H1 (cell line): ENCODE data around the gene S1PR3. TPM values are rescaled to one million over a fixed set of nuclear protein-coding genes. Genes with fewer than 3 reads are reported as not detected.

Experiments used
- CTCF ChIA-PET: fragments of 300-600 bp; sonication (Branson Sonifier 250); formaldehyde crosslinking; loops from one replicate; lab custom pipeline; 2021; ENCODE audit not compliant: partially characterized antibody; lab: Charles Lee
- POLR2A ChIA-PET: fragments of 300-600 bp; sonication (Branson Sonifier 250); formaldehyde crosslinking; loops from one replicate; lab custom pipeline; 2021; ENCODE audit warnings: inconsistent platforms; ENCODE audit not compliant: partially characterized antibody; lab: Charles Lee
- DNase-seq, 2 experiments: peaks; one replicate each; pipeline versions ENCODE4 v3.0.0 to v3.0.0-alpha.2; 2010 to 2022; ENCODE audit warnings: low spot score in 2 of 2, low read depth in 1 of 2, mixed read lengths in 1 of 2
- FAIRE-seq: peaks from 2 replicates; lab custom pipeline; 2011; peaks lifted over from hg19 to GRCh38; lab: Jason Lieb, UNC
- H2AFZ ChIP-seq: 2 replicates; pipeline ENCODE4 v1.8.1; 2012; ENCODE audit warnings: low read length, inconsistent platforms
- H2AK5ac ChIP-seq: 2 replicates; pipeline ENCODE4 v1.6.1; 2013; ENCODE audit warnings: low read depth, low read length
- H2BK120ac ChIP-seq: replicated peaks from 2 replicates; pipeline ENCODE3; 2013; ENCODE audit warnings: low read depth, low read length, inconsistent platforms
- H2BK12ac ChIP-seq: 2 replicates; pipeline ENCODE4 v1.6.1; 2013; ENCODE audit warnings: low read depth, low read length
- H2BK15ac ChIP-seq: 2 replicates; pipeline ENCODE4 v1.6.1; 2013; ENCODE audit warnings: low read length
- H2BK20ac ChIP-seq: 2 replicates; pipeline ENCODE4 v1.6.1; 2013; ENCODE audit warnings: low read length
- H2BK5ac ChIP-seq: 2 replicates; pipeline ENCODE4 v1.6.1; 2013; ENCODE audit warnings: low read depth, low read length
- H3K14ac ChIP-seq: 2 replicates; pipeline ENCODE4 v1.6.1; 2013; ENCODE audit warnings: inconsistent platforms; ENCODE audit not compliant: insufficient read length
- H3K18ac ChIP-seq: 2 replicates; pipeline ENCODE4 v1.6.1; 2013; ENCODE audit warnings: low read length; ENCODE audit errors: extremely low read depth
- H3K23ac ChIP-seq: 2 replicates; pipeline ENCODE4 v1.6.1; 2013; ENCODE audit warnings: inconsistent platforms; ENCODE audit not compliant: insufficient read length
- H3K23me2 ChIP-seq: 2 replicates; pipeline ENCODE4 v1.6.1; 2013; ENCODE audit warnings: low read depth, low read length
- H3K27ac ChIP-seq: 2 replicates; pipeline ENCODE4 v1.6.1; 2011; ENCODE audit warnings: low read depth, low read length, inconsistent platforms
- H3K27me3 ChIP-seq, 4 experiments: replicated peaks in 1 of 4; 1 replicate in 1 of 4; 2 replicates in 3 of 4; pipeline versions ENCODE4 v1.6.1 to v1.8.1; 2011 to 2013; ENCODE audit warnings: low read length in 3 of 4, mild to moderate bottlenecking in 3 of 4, inconsistent platforms in 2 of 4, mixed read lengths in 2 of 4, moderate library complexity in 1 of 4; ENCODE audit not compliant: control insufficient read depth in 3 of 4, insufficient read depth in 3 of 4; ENCODE audit errors: extremely low read depth in 1 of 4
- H3K36me3 ChIP-seq, 4 experiments: 2 replicates each; pipeline versions ENCODE4 v1.6.1 to v1.8.1; 2011 to 2013; ENCODE audit warnings: mild to moderate bottlenecking in 4 of 4, low read length in 3 of 4, moderate library complexity in 2 of 4, control low read depth in 1 of 4, inconsistent platforms in 1 of 4; ENCODE audit not compliant: insufficient read depth in 4 of 4, control insufficient read depth in 2 of 4
- H3K4ac ChIP-seq: replicated peaks from 2 replicates; pipeline ENCODE3; 2013; ENCODE audit warnings: low read length, low read depth, mixed read lengths, inconsistent platforms; ENCODE audit not compliant: insufficient read length
- H3K4me1 ChIP-seq, 4 experiments: replicated peaks in 1 of 4; 1 replicate in 1 of 4; 2 replicates in 3 of 4; pipeline versions ENCODE4 v1.6.1 to v1.8.1; 2011 to 2013; ENCODE audit warnings: low read length in 3 of 4, inconsistent platforms in 2 of 4, mixed read lengths in 1 of 4; ENCODE audit not compliant: insufficient read depth in 4 of 4, control insufficient read depth in 3 of 4
- H3K4me2 ChIP-seq, 2 experiments: 2 replicates each; pipeline versions ENCODE4 v1.6.1 to v1.8.1; 2011 to 2013; ENCODE audit warnings: low read depth in 2 of 2, low read length in 2 of 2, control low read depth in 1 of 2, inconsistent platforms in 1 of 2, mild to moderate bottlenecking in 1 of 2; ENCODE audit not compliant: insufficient read depth in 1 of 2
- H3K4me3 ChIP-seq, 4 experiments: fragments of 200-600, 300-600 bp in 1 of 4; sonication (generic), shearing (Covaris generic), sonication (Bioruptor Twin) in 1 of 4; 2 replicates each; pipeline versions ENCODE4 v1.5.1 to v1.8.1; 2011 to 2016; ENCODE audit warnings: low read length in 4 of 4, low read depth in 3 of 4, control low read depth in 2 of 4, inconsistent platforms in 2 of 4, mild to moderate bottlenecking in 2 of 4, mixed read lengths in 1 of 4, moderate library complexity in 1 of 4; ENCODE audit not compliant: insufficient read depth in 2 of 4; ENCODE audit errors: extremely low read depth in 1 of 4
- H3K56ac ChIP-seq: replicated peaks from 2 replicates; pipeline ENCODE3; 2013; ENCODE audit warnings: low read depth, mild to moderate bottlenecking, mixed read lengths, low read length, inconsistent platforms; ENCODE audit not compliant: insufficient read length
- H3K79me1 ChIP-seq: 2 replicates; pipeline ENCODE4 v1.6.1; 2013; ENCODE audit warnings: low read depth, low read length, control low read depth
- H3K79me2 ChIP-seq, 2 experiments: 2 replicates each; pipeline versions ENCODE4 v1.6.1 to v1.8.1; 2012 to 2013; ENCODE audit warnings: low read length in 2 of 2, mild to moderate bottlenecking in 2 of 2, inconsistent platforms in 1 of 2; ENCODE audit not compliant: insufficient read depth in 2 of 2, control insufficient read depth in 1 of 2
- H3K9ac ChIP-seq, 4 experiments: replicated peaks in 1 of 4; 1 replicate in 1 of 4; 2 replicates in 3 of 4; pipeline versions ENCODE4 v1.6.1 to v1.8.1; 2011 to 2013; ENCODE audit warnings: low read depth in 3 of 4, low read length in 3 of 4, control low read depth in 2 of 4, mild to moderate bottlenecking in 2 of 4, moderate library complexity in 2 of 4, inconsistent platforms in 1 of 4; ENCODE audit errors: extremely low read depth in 1 of 4
- H3K9me3 ChIP-seq, 2 experiments: 2 replicates each; pipeline versions ENCODE4 v1.6.1 to v1.8.1; 2012 to 2013; ENCODE audit warnings: mild to moderate bottlenecking in 2 of 2, moderate library complexity in 2 of 2, control low read depth in 1 of 2, inconsistent platforms in 1 of 2, low read depth in 1 of 2, low read length in 1 of 2, mixed read lengths in 1 of 2; ENCODE audit not compliant: insufficient read depth in 2 of 2
- H4K20me1 ChIP-seq, 2 experiments: replicated peaks in 1 of 2; 2 replicates each; pipeline versions ENCODE3 to v1.8.1; 2011 to 2013; ENCODE audit warnings: inconsistent platforms in 2 of 2, low read length in 2 of 2, mild to moderate bottlenecking in 1 of 2; ENCODE audit not compliant: insufficient read depth in 2 of 2, control insufficient read depth in 1 of 2
- H4K5ac ChIP-seq: 2 replicates; pipeline ENCODE4 v1.6.1; 2013; ENCODE audit warnings: low read length, low read depth, mixed read lengths, inconsistent platforms; ENCODE audit not compliant: insufficient read length
- H4K8ac ChIP-seq: 2 replicates; pipeline ENCODE4 v1.8.0; 2013; ENCODE audit warnings: mild to moderate bottlenecking, moderate library complexity, low read length, inconsistent platforms; ENCODE audit not compliant: insufficient read depth; ENCODE audit errors: extremely low read depth
- H4K91ac ChIP-seq: replicated peaks from 2 replicates; pipeline ENCODE3; 2013; ENCODE audit warnings: low read length, mixed read lengths, inconsistent platforms; ENCODE audit not compliant: insufficient read length
- BCL11A ChIP-seq, 2 experiments: IDR thresholded peaks; one replicate each; pipeline ENCODE4 v1.6.1; 2011; ENCODE audit warnings: low read depth in 2 of 2, low read length in 2 of 2, mild to moderate bottlenecking in 2 of 2
- BRCA1 ChIP-seq: IDR thresholded peaks from 2 replicates; pipeline ENCODE4 v1.6.1; 2012; ENCODE audit warnings: low read depth, low read length, improper control_type of control experiment
- CTBP2 ChIP-seq: IDR thresholded peaks from 2 replicates; pipeline ENCODE4 v1.7.0; 2011; ENCODE audit warnings: borderline replicate concordance, mild to moderate bottlenecking, moderate library complexity, mixed read lengths, low read length; ENCODE audit not compliant: insufficient read depth, insufficient read length
- EZH2 ChIP-seq: fragments of 200-600 bp; sonication (generic); IDR thresholded peaks from 2 replicates; pipeline ENCODE4 v1.7.1; 2012; ENCODE audit warnings: low read depth, mild to moderate bottlenecking, moderate library complexity, low read length, inconsistent platforms; ENCODE audit not compliant: severe bottlenecking
- FOSL1 ChIP-seq: IDR thresholded peaks from 2 replicates; pipeline ENCODE4 v1.6.1; 2011; ENCODE audit warnings: mild to moderate bottlenecking, low read depth, low read length, moderate library complexity; ENCODE audit not compliant: insufficient read depth
- JUN ChIP-seq: IDR thresholded peaks from 2 replicates; pipeline ENCODE4 v1.6.1; 2011; ENCODE audit warnings: low read depth, mild to moderate bottlenecking, improper control_type of control experiment, low read length
- KDM1A ChIP-seq: fragments of 200-600, 300-600 bp; sonication (generic); IDR thresholded peaks from 2 replicates; pipeline ENCODE4 v1.7.1; 2016; ENCODE audit warnings: mild to moderate bottlenecking, low read length, borderline replicate concordance
- PHF8 ChIP-seq: fragments of 200-600 bp; sonication (generic); conservative IDR thresholded peaks from 2 replicates; pipeline ENCODE4 v1.7.1; 2012; ENCODE audit warnings: low read depth, mild to moderate bottlenecking, inconsistent platforms, low read length, moderate library complexity
- POLR2A ChIP-seq, 2 experiments: IDR thresholded peaks; 1 replicate in 1 of 2; 2 replicates in 1 of 2; pipeline ENCODE4 v1.6.1; 2011; ENCODE audit warnings: low read depth in 2 of 2, low read length in 2 of 2, mild to moderate bottlenecking in 2 of 2; ENCODE audit errors: control extremely low read depth in 1 of 2
- RNF2 ChIP-seq: fragments of 200-900, 300-1000 bp; sonication (generic); IDR thresholded peaks from 2 replicates; pipeline ENCODE4 v1.7.1; 2016; ENCODE audit warnings: borderline replicate concordance, low read depth, mild to moderate bottlenecking, antibody characterized with exemption, low read length; ENCODE audit not compliant: poor library complexity, severe bottlenecking; ENCODE audit errors: missing control alignments
- SAP30 ChIP-seq: fragments of 300-600 bp; sonication (generic); IDR thresholded peaks from 2 replicates; pipeline ENCODE4 v1.7.1; 2012; ENCODE audit warnings: low read length, moderate library complexity, mild to moderate bottlenecking, inconsistent platforms; ENCODE audit not compliant: insufficient read depth, insufficient replicate concordance
- SUZ12 ChIP-seq: fragments of 200-600 bp; sonication (generic); IDR thresholded peaks from 2 replicates; pipeline ENCODE4 v1.6.1; 2012; ENCODE audit warnings: mild to moderate bottlenecking, inconsistent platforms, low read length, moderate library complexity, mixed read lengths
- ZNF274 ChIP-seq: IDR thresholded peaks from 2 replicates; pipeline ENCODE4 v1.7.0; 2012; ENCODE audit warnings: low read length, borderline replicate concordance; ENCODE audit errors: extremely low read depth
- WGBS, 2 experiments: shearing (Covaris generic) in 1 of 2; methylation state at CpG; one replicate each; pipeline versions ENCODE4 v1.1.6 to v1.1.7; 2013 to 2015; ENCODE audit warnings: low lambda C conversion rate in 2 of 2, mixed read lengths in 2 of 2, inconsistent platforms in 1 of 2, low coverage in 1 of 2, missing lambda C conversion rate in 1 of 2; ENCODE audit not compliant: insufficient replicate concordance in 2 of 2, insufficient coverage in 1 of 2, insufficient read length in 1 of 2; ENCODE audit errors: extremely low coverage in 1 of 2, missing lambda C conversion rate in 1 of 2; 5-methylcytosine and 5-hydroxymethylcytosine counted together
- polyA plus RNA-seq, 7 experiments: library from polyadenylated mRNA; depleted of rRNA in 3 of 7; stranded (reverse) in 5 of 7; unstranded in 2 of 7; fragments of >200 nt in 5 of 7; fragments of 200-250 nt in 2 of 7; gene quantifications; 1 replicate in 5 of 7; 2 replicates in 1 of 7; 4 replicates in 1 of 7; pipeline versions ENCODE4 v1.2.1 to v1.2.3, GENCODE V29; 2011 to 2013; ENCODE audit warnings: missing spikeins in 2 of 7, mixed read lengths in 2 of 7
- total RNA-seq: library from RNA; stranded (reverse); fragmentation: NEBNext Ultra II Directional; extraction: Animal tissue kit (Norgen Biotek cat#: 25700); gene quantifications from 2 replicates; pipeline ENCODE4 v1.2.1, GENCODE V29; 2021

S1PR3 gene
- total and polyA plus RNA-seq, 2 of the 8 experiments (the other 6 are each of a cell fraction or from before 2014, with no cell fraction given) = 3.7 to 6.4 TPM

DNA sequence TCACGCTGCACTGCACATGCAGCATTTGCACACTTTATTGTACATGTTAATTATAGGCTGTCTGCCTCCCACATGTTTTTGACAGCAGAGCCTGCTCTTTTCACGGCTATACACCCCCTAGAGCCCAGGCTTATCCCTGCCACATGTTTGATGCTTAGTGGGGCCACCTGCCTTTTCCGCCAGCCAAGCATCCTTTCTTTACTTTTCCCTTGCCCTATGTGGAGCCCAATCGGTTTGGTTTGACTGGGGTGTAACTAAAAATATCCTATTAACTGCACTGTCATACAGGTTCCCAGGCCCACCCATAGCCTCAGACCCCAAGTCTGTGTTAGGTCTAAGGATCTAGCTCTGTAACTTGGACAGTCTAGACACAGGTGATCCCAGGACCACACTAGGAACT is 18.9 kb upstream of the S1PR3 start:
- Histone ChIP-seq H4K20me1 (peaks cover 0 to 12% of the 10 kb centered on the region in 2 experiments), H3K56ac (no peak overlapping the region), H2BK120ac (no peak overlapping the region), H3K4ac (no peak overlapping the region), H3K27me3 (no peaks in the 10 kb centered on the region), H3K23me2 (peaks cover 12% of the 10 kb centered on the region), H3K9me3 (no peaks in the 10 kb centered on the region; a peak in 1 of 4 replicates), H3K27ac (no peak overlapping the region), H2BK12ac (no peak overlapping the region), H2BK20ac (no peak overlapping the region), H3K18ac (no peak overlapping the region), H4K8ac (no peak overlapping the region), H4K5ac (no peak overlapping the region), H3K4me3 (no peak overlapping the region), H2BK15ac (no peak overlapping the region), H4K91ac (no peak overlapping the region), H2BK5ac (no peak overlapping the region), H3K79me2 (peaks cover 0 to 5% of the 10 kb centered on the region in 2 experiments; a peak in 2 of 4 replicates), H3K36me3 (peaks cover 0 to 2% (median 0%) of the 10 kb centered on the region in 4 experiments; a peak in 1 of 8 replicates), H3K9ac (no peak overlapping the region), H3K14ac (no peak overlapping the region), H3K23ac (no peak overlapping the region), H2AFZ (no peak overlapping the region), H3K79me1 (no peaks in the 10 kb centered on the region), H3K4me2 (no peak overlapping the region), H2AK5ac (no peak overlapping the region), H3K4me1 (peaks cover 0 to 7% (median 4%) of the 10 kb centered on the region in 4 experiments; a peak in 3 of 7 replicates)
- FAIRE-seq = no peak
- WGBS, 2 experiments = 85% methylated on average over 4 of the region's 4 CpGs; no CpG with 5 or more reads in 1 of the 2 experiments
- DNase-seq = no peak
- CTCF ChIA-PET = interaction anchor here (1.0 kb wide), 1 partner anchor 8 kb away, joined by 4 read pairs; no protein-coding TSS in a partner anchor
- POLR2A ChIA-PET = interaction anchor here (0.5 kb wide), 1 partner anchor 944 kb away, joined by 4 read pairs; no protein-coding TSS in a partner anchor
- TF ChIP-seq POLR2A (IDR thresholded peaks at IDR 0.05; ENCODE audit: control extremely low read depth in 1 of 2, low read depth in 2 of 2, low read length in 2 of 2) (no peak), BCL11A (IDR thresholded peaks at IDR 0.05; ENCODE audit: low read depth in 2 of 2, low read length in 2 of 2) (no peak), KDM1A (no peak), PHF8 (no peak), SUZ12 (no peak), BRCA1 (no peak), SAP30 (no peak), FOSL1 (no peak), JUN (no peak), RNF2 (no peak), EZH2 (no peak), CTBP2 (no peak), ZNF274 (no peak)
